ENCODE data around the gene LY6G6D. TPM values are rescaled to one million over a fixed set of nuclear protein-coding genes. Genes with fewer than 3 reads are reported as not detected.

Gene LY6G6D
- total and polyA plus RNA-seq, 2 of the 13 experiments (the other 11 are each of a cell fraction or from before 2014, with no cell fraction given): not detected

- TF ChIP-seq USF2 (IDR thresholded peaks at IDR 0.05; ENCODE audit: low read depth, low read length) (peak; percentile 61), USF2 (CRISPR knock-in tag; IDR thresholded peaks at IDR 0.05; ENCODE audit: borderline replicate concordance) (peak; percentile 75), ZNF850 (CRISPR knock-in tag; conservative IDR thresholded peaks at IDR 0.05) (no peak), ZNF709 (CRISPR knock-in tag; IDR thresholded peaks at IDR 0.05) (peak; percentile 67), TFE3 (CRISPR knock-in tag; IDR thresholded peaks at IDR 0.05) (peak; percentile 22), ZNF275 (CRISPR knock-in tag; IDR thresholded peaks at IDR 0.05; ENCODE audit: borderline replicate concordance) (no peak), NRL (CRISPR knock-in tag; IDR thresholded peaks at IDR 0.05; ENCODE audit: borderline replicate concordance) (peak; percentile 74), ZNF512B (CRISPR knock-in tag; IDR thresholded peaks at IDR 0.05; ENCODE audit: borderline replicate concordance) (no peak), SKIL (CRISPR knock-in tag; IDR thresholded peaks at IDR 0.05; ENCODE audit: borderline replicate concordance) (no peak), PATZ1 (CRISPR knock-in tag; IDR thresholded peaks at IDR 0.05) (peak; percentile 96), E2F1 (CRISPR knock-in tag; IDR thresholded peaks at IDR 0.05) (peak; percentile 66; the same call in 1 of the 2 replicates), CREM (IDR thresholded peaks at IDR 0.05) (peak; percentile 98), CREM (CRISPR knock-in tag; IDR thresholded peaks at IDR 0.05) (no peak), NFYC (CRISPR knock-in tag; IDR thresholded peaks at IDR 0.05) (peak; percentile 69)
These were observed 49.4 kb upstream of the LY6G6D start, which contains the start of gene CSNK2B (continued) for GRCh38 chr6:31665501-31666336.

Measured in HepG2 (cell line).